Common myeloid progenitor, CD34-positive (primary cell): ENCODE results near the gene IL19.
A peak's percentile ranks its signal among the peaks of the same experiment; 100 is the strongest.

Source experiments
- CTCF ChIA-PET: fragments of 350-600 bp; sonication (Branson Sonifier 250); formaldehyde crosslinking; loops from one replicate; lab custom pipeline; 2021; ENCODE audit warnings: antibody characterized with exemption; lab: Charles Lee
- POLR2A ChIA-PET: fragments of 350-600 bp; sonication (Branson Sonifier 250); formaldehyde crosslinking; loops from one replicate; lab custom pipeline; 2021; ENCODE audit warnings: antibody characterized with exemption; lab: Charles Lee
- DNase-seq, 3 donors: peaks; one replicate each; pipeline versions ENCODE4 v3.0.0 to v3.0.0-alpha.2; 2013
- H3K27ac ChIP-seq, 2 experiments: 1 replicate in 1 of 2; 2 replicates in 1 of 2; pipeline ENCODE4 v1.7.0; 2013; ENCODE audit warnings: inconsistent platforms in 2 of 2, low read length in 2 of 2, mild to moderate bottlenecking in 2 of 2, low read depth in 1 of 2, moderate library complexity in 1 of 2; ENCODE audit not compliant: severe bottlenecking in 2 of 2, insufficient read depth in 1 of 2, poor library complexity in 1 of 2
- H3K27me3 ChIP-seq, 5 experiments: replicated peaks in 2 of 5; 1 replicate in 3 of 5; 2 replicates in 2 of 5; pipeline versions ENCODE4 v1.6.1 to v1.7.0; 2013; ENCODE audit warnings: low read length in 4 of 5, mild to moderate bottlenecking in 2 of 5, moderate library complexity in 2 of 5, inconsistent platforms in 1 of 5; ENCODE audit not compliant: insufficient read depth in 5 of 5, control insufficient read depth in 4 of 5
- H3K36me3 ChIP-seq, 4 experiments: 1 replicate in 2 of 4; 2 replicates in 2 of 4; pipeline versions ENCODE4 v1.6.1 to v1.7.0; 2013; ENCODE audit warnings: low read length in 3 of 4, control low read depth in 1 of 4, mild to moderate bottlenecking in 1 of 4; ENCODE audit not compliant: control insufficient read depth in 4 of 4, insufficient read depth in 4 of 4
- H3K4me1 ChIP-seq, 4 experiments: 1 replicate in 3 of 4; 2 replicates in 1 of 4; pipeline versions ENCODE4 v1.6.1 to v1.7.1; 2013; ENCODE audit warnings: low read length in 3 of 4, mild to moderate bottlenecking in 3 of 4, control low read depth in 1 of 4, inconsistent platforms in 1 of 4, moderate library complexity in 1 of 4; ENCODE audit not compliant: control insufficient read depth in 4 of 4, insufficient read depth in 4 of 4; ENCODE audit errors: control extremely low read depth in 1 of 4
- H3K4me3 ChIP-seq, 7 experiments: 1 replicate in 4 of 7; 2 replicates in 3 of 7; pipeline versions ENCODE4 v1.5.1 to v1.7.0; 2013; ENCODE audit warnings: mild to moderate bottlenecking in 7 of 7, low read length in 6 of 7, moderate library complexity in 6 of 7, inconsistent platforms in 2 of 7, low read depth in 2 of 7, control low read depth in 1 of 7; ENCODE audit not compliant: insufficient read depth in 4 of 7, control insufficient read depth in 1 of 7; ENCODE audit errors: extremely low read depth in 1 of 7
- H3K9me3 ChIP-seq, 5 experiments: 1 replicate in 4 of 5; 2 replicates in 1 of 5; pipeline versions ENCODE4 v1.6.1 to v1.7.1; 2013; ENCODE audit warnings: low read length in 4 of 5, mild to moderate bottlenecking in 2 of 5, inconsistent platforms in 1 of 5, low read depth in 1 of 5, moderate library complexity in 1 of 5; ENCODE audit not compliant: control insufficient read depth in 4 of 5, insufficient read depth in 2 of 5; ENCODE audit errors: control extremely low read depth in 1 of 5
- WGBS: methylation state at CpG from one replicate; pipeline ENCODE4 v1.1.5; 2013; ENCODE audit not compliant: insufficient coverage; 5-methylcytosine and 5-hydroxymethylcytosine counted together

IL19 gene

GRCh38 chr1:206809504-206810084, 39.0 kb downstream of the IL19 start:
- peaks cover 0 to 2% (median 0%) of the 10 kb centered on the region in 4 experiments for H3K4me1 ChIP-seq
- ChIA-PET POLR2A (no interaction called here), CTCF (interaction anchor here (0.6 to 11.3 kb wide), 45 partner anchors 10 to 223 kb away, joined by 3 to 250 read pairs (median 4); partner anchors contain the start of genes C1orf116 and FCMR)
- WGBS: 25% methylated on average over 1 of the region's 4 CpGs
- no peaks in the 10 kb centered on the region for H3K36me3 ChIP-seq
- H3K9me3 ChIP-seq: peaks cover 0 to 10% (median 6%) of the 10 kb centered on the region in 5 experiments
- H3K27ac ChIP-seq: no peak overlapping the region
- H3K27me3 ChIP-seq: no peaks in the 10 kb centered on the region
- no peak overlapping the region for H3K4me3 ChIP-seq
- DNase-seq: peak; percentile 50 to 65 (median 62)

GRCh38 chr1:206812471-206812870, 41.9 kb downstream of the IL19 start:
- H3K36me3 ChIP-seq: no peaks in the 10 kb centered on the region
- DNase-seq: no peak
- H3K4me1 ChIP-seq: peaks cover 0 to 14% (median 8%) of the 10 kb centered on the region in 4 experiments
- no peak overlapping the region for H3K27ac ChIP-seq
- peaks cover 0 to 10% (median 6%) of the 10 kb centered on the region in 5 experiments for H3K9me3 ChIP-seq
- ChIA-PET CTCF (interaction anchor here (5.6 to 11.3 kb wide), 2 partner anchors 81 to 169 kb away, joined by 59 to 250 read pairs; no protein-coding TSS in a partner anchor), POLR2A (no interaction called here)
- H3K4me3 ChIP-seq: no peak overlapping the region
- 100% methylated on average over 1 of the region's 2 CpGs for WGBS
- H3K27me3 ChIP-seq: no peaks in the 10 kb centered on the region

GRCh38 chr1:206814716-206815341, 44.3 kb downstream of the IL19 start:
- DNase-seq: peak in 2 of 3 donors; percentile 30 to 50
- peaks cover 0 to 14% (median 8%) of the 10 kb centered on the region in 4 experiments for H3K4me1 ChIP-seq
- H3K27ac ChIP-seq: no peak overlapping the region
- H3K36me3 ChIP-seq: no peaks in the 10 kb centered on the region
- H3K4me3 ChIP-seq: peak overlapping the region in 1 of 7 experiments; percentile 14
- ChIA-PET POLR2A (no interaction called here), CTCF (interaction anchor here (0.6 kb wide), 1 partner anchor 21 kb away, joined by 3 read pairs; no protein-coding TSS in a partner anchor)
- H3K27me3 ChIP-seq: no peaks in the 10 kb centered on the region
- H3K9me3 ChIP-seq: peaks cover 0 to 10% (median 6%) of the 10 kb centered on the region in 5 experiments
- 100% methylated on average over 1 of the region's 2 CpGs for WGBS

- ChIA-PET POLR2A (interaction anchor here (0.8 kb wide), 1 partner anchor 82 kb away, joined by 5 read pairs; no protein-coding TSS in a partner anchor), CTCF (interaction anchor here (0.8 to 2.6 kb wide), 10 partner anchors 11 to 164 kb away, joined by 3 to 8 read pairs (median 4); no protein-coding TSS in a partner anchor)
- H3K27me3 ChIP-seq: no peaks in the 10 kb centered on the region
- peak overlapping the region in 1 of 7 experiments; percentile 28 for H3K4me3 ChIP-seq
- no peaks in the 10 kb centered on the region for H3K36me3 ChIP-seq
- H3K9me3 ChIP-seq: peaks cover 0 to 10% (median 6%) of the 10 kb centered on the region in 5 experiments
- H3K4me1 ChIP-seq: peaks cover 0 to 22% (median 8%) of the 10 kb centered on the region in 4 experiments
- 50% methylated on average over 2 of the region's 4 CpGs for WGBS
- peak overlapping the region in 1 of 2 experiments; percentile 68 for H3K27ac ChIP-seq
- peak; percentile 39 to 83 (median 72) for DNase-seq
Observed at GRCh38 chr1:206816390-206817287, 46.1 kb downstream of the IL19 start.

GRCh38 chr1:206821493-206821892, 50.9 kb downstream of the IL19 start:
- peaks cover 6 to 27% (median 12%) of the 10 kb centered on the region in 4 experiments for H3K4me1 ChIP-seq
- H3K27me3 ChIP-seq: no peaks in the 10 kb centered on the region
- CTCF ChIA-PET: interaction anchor here (0.6 to 5.2 kb wide), 5 partner anchors 10 to 110 kb away, joined by 3 to 35 read pairs (median 3); no protein-coding TSS in a partner anchor
- DNase-seq: no peak
- no peak overlapping the region for H3K4me3 ChIP-seq
- H3K36me3 ChIP-seq: no peaks in the 10 kb centered on the region
- no peak overlapping the region for H3K27ac ChIP-seq
- 72% methylated on average over 2 of the region's 4 CpGs for WGBS
- POLR2A ChIA-PET: no interaction called here
- no peaks in the 10 kb centered on the region for H3K9me3 ChIP-seq

- Histone ChIP-seq H3K4me3 (no peak overlapping the region), H3K36me3 (no peaks in the 10 kb centered on the region), H3K9me3 (no peaks in the 10 kb centered on the region), H3K27me3 (no peaks in the 10 kb centered on the region), H3K4me1 (peaks cover 4 to 19% (median 8%) of the 10 kb centered on the region in 4 experiments), H3K27ac (no peak overlapping the region)
- WGBS: 100% methylated on average over 4 of the region's 5 CpGs
- POLR2A ChIA-PET: interaction anchor here (0.6 kb wide), 1 partner anchor 49 kb away, joined by 3 read pairs; no protein-coding TSS in a partner anchor
- no peak for DNase-seq
- CTCF ChIA-PET: interaction anchor here (0.7 to 2.3 kb wide), 5 partner anchors 9 to 89 kb away, joined by 3 to 5 read pairs (median 3); no protein-coding TSS in a partner anchor
Observed at GRCh38 chr1:206823727-206824126, 53.2 kb downstream of the IL19 start.
